Thymus (tissue), 11 donors: Measurements from ENCODE around the gene ASB10. TPM values are rescaled to one million over a fixed set of nuclear protein-coding genes. Genes with fewer than 3 reads are reported as not detected.

Experiments used
- DNase-seq, 9 donors: peaks; one replicate each; pipeline ENCODE4 v3.0.0-alpha.2; 2013; ENCODE audit warnings: low spot score in 9 of 9, low read depth in 6 of 9, missing footprints in 1 of 9
- H3K27ac ChIP-seq, 2 donors: one replicate each; pipeline ENCODE4 v1.5.1; 2013; ENCODE audit warnings: control low read depth in 1 of 2, low read depth in 1 of 2, low read length in 1 of 2, mild to moderate bottlenecking in 1 of 2, moderate library complexity in 1 of 2
- H3K27me3 ChIP-seq, 2 donors: one replicate each; pipeline ENCODE4 v1.5.1; 2013; ENCODE audit warnings: low read length in 1 of 2; ENCODE audit not compliant: control insufficient read depth in 2 of 2, insufficient read depth in 1 of 2
- H3K36me3 ChIP-seq, 2 donors: one replicate each; pipeline ENCODE4 v1.5.1; 2013; ENCODE audit warnings: low read length in 1 of 2, mild to moderate bottlenecking in 1 of 2, moderate library complexity in 1 of 2; ENCODE audit not compliant: control insufficient read depth in 2 of 2, insufficient read depth in 2 of 2
- H3K4me1 ChIP-seq, 2 donors: one replicate each; pipeline ENCODE4 v1.5.1; 2013; ENCODE audit warnings: low read length in 2 of 2; ENCODE audit not compliant: control insufficient read depth in 2 of 2, insufficient read depth in 2 of 2
- H3K4me3 ChIP-seq, 2 donors: one replicate each; pipeline ENCODE4 v1.5.1; 2013; ENCODE audit warnings: low read length in 2 of 2, control low read depth in 1 of 2, mild to moderate bottlenecking in 1 of 2
- H3K9me3 ChIP-seq, 2 donors: one replicate each; pipeline ENCODE4 v1.5.1; 2013; ENCODE audit warnings: low read length in 1 of 2, mild to moderate bottlenecking in 1 of 2; ENCODE audit not compliant: control insufficient read depth in 2 of 2, insufficient read depth in 1 of 2
- WGBS: extraction: QIAGEN DNeasy Blood & Tissue Kit; methylation state at CpG from one replicate; pipeline ENCODE4 v1.1.7; 2013; 5-methylcytosine and 5-hydroxymethylcytosine counted together
- polyA plus RNA-seq: library from polyadenylated mRNA; stranded (reverse); fragments of 200-250 nt; gene quantifications from one replicate; pipeline ENCODE4 v1.2.3, GENCODE V29; 2013
- total RNA-seq: library from RNA; stranded (reverse); fragments of 120-200 nt; gene quantifications from one replicate; pipeline ENCODE4 v1.2.4, GENCODE V29; 2013
- donor health status: healthy.

Gene ASB10
- total and polyA plus RNA-seq, 2 donors = 0.05 TPM; not detected in 1

GRCh38 chr7:151205730-151206129 lies 18.7 kb upstream of the ASB10 start:
- peaks cover 0 to 37% of the 10 kb centered on the region in 2 donors for H3K27me3 ChIP-seq
- 84% methylated on average over 6 of the region's 6 CpGs for WGBS
- H3K36me3 ChIP-seq = no peaks in the 10 kb centered on the region
- no peaks in the 10 kb centered on the region for H3K9me3 ChIP-seq
- H3K4me3 ChIP-seq = no peak overlapping the region
- no peak for DNase-seq
- no peak overlapping the region for H3K27ac ChIP-seq
- H3K4me1 ChIP-seq = peaks cover 0 to 11% of the 10 kb centered on the region in 2 donors

- peaks cover 0 to 37% of the 10 kb centered on the region in 2 donors for H3K27me3 ChIP-seq
These were observed 17.5 kb upstream of the ASB10 start for GRCh38 chr7:151204383-151205032.

GRCh38 chr7:151202836-151203235 lies 15.8 kb upstream of the ASB10 start:
- DNase-seq = no peak
- Histone ChIP-seq H3K36me3 (no peaks in the 10 kb centered on the region), H3K27ac (no peak overlapping the region), H3K27me3 (peaks cover 0 to 44% of the 10 kb centered on the region in 2 donors), H3K9me3 (no peaks in the 10 kb centered on the region), H3K4me1 (peaks cover 0 to 11% of the 10 kb centered on the region in 2 donors), H3K4me3 (no peak overlapping the region)
- WGBS = 97% methylated on average over 9 of the region's 9 CpGs

More at GRCh38 chr7:151204383-151205032, 17.5 kb upstream of the ASB10 start:
- WGBS = 84% methylated on average over 48 of the region's 48 CpGs
- no peak overlapping the region for H3K27ac ChIP-seq
- no peak for DNase-seq
- H3K9me3 ChIP-seq = no peaks in the 10 kb centered on the region
- no peaks in the 10 kb centered on the region for H3K36me3 ChIP-seq
- H3K4me3 ChIP-seq = no peak overlapping the region
- H3K4me1 ChIP-seq = peaks cover 0 to 11% of the 10 kb centered on the region in 2 donors

DNA sequence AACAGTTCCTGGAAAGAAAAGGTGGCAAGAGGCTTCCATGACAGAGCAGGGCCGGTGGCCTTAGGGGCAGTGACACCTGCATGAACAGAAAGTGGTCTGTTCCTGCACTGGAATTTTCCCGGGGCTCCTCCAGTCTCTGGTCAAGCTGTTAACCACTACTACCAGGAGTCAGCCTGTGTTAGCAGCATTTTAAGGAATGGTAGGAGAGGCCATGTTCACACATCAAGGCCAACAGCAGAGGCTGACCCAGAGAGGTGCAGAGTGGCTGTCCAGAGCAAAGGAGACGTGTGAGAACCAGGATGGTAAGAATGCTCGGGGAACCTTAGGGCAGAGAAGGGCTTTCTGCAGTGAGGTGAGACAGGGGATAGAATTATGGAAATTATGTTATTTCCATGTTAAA lies 14.7 kb upstream of the ASB10 start:
- H3K4me3 ChIP-seq = no peak overlapping the region
- H3K9me3 ChIP-seq = no peaks in the 10 kb centered on the region
- no peaks in the 10 kb centered on the region for H3K36me3 ChIP-seq
- WGBS = 93% methylated on average over 4 of the region's 4 CpGs
- H3K27ac ChIP-seq = no peak overlapping the region
- H3K4me1 ChIP-seq = peaks cover 0 to 3% of the 10 kb centered on the region in 2 donors
- H3K27me3 ChIP-seq = peaks cover 0 to 47% of the 10 kb centered on the region in 2 donors
- DNase-seq = no peak

- Histone ChIP-seq H3K27ac (no peak overlapping the region), H3K9me3 (no peaks in the 10 kb centered on the region), H3K36me3 (no peaks in the 10 kb centered on the region), H3K4me3 (no peak overlapping the region), H3K4me1 (no peaks in the 10 kb centered on the region), H3K27me3 (peaks cover 0 to 50% of the 10 kb centered on the region in 2 donors)
- WGBS = 95% methylated on average over 3 of the region's 3 CpGs
- DNase-seq = no peak
These were observed 14.3 kb upstream of the ASB10 start for GRCh38 chr7:151201344-151201743.

DNA sequence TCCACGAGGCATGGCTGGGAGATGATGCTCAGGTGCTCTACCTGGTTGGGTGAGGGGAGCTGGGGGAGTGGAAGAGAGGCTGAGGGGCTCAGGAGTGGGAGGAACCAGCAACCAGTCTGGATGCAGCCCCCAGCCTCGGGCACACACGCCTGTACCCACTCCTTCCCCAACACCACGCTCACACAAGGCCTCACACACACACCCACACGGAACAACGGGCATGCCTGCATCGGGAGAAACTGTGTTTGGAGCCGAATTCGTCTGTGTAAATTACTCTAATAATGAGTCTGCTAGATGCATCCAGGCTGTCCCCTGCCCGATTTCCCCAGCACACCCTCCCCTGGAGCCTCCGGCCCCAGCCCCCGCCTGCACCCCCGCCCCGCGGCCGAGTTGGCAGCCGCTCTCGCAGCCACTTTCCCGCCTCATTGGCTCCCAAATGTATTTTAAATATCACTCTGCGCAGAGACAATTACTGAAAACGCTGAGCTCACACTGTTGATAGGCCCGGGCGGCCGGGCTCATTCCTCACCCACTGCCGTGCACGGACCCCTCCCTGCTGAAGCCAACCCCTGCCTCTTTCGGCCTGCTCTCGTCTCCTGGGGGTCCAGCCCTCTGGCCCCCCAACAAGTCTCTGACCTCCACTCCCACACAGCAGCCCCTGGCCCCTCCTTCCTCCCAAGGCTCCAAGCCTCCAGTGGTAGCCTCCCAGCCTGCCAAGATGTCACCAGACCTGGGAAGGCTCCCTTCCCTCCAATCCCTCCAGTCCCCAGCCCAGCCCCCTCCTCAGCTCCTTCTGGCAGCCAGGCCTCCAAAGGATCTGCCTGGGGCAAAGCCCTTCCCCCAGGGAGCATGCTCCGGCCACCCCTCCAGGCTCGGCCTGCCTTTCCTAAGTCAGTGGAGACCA lies 12.1 kb upstream of the ASB10 start:
- DNase-seq = no peak
- no peak overlapping the region for H3K27ac ChIP-seq
- H3K4me1 ChIP-seq = no peaks in the 10 kb centered on the region
- no peaks in the 10 kb centered on the region for H3K9me3 ChIP-seq
- H3K36me3 ChIP-seq = no peaks in the 10 kb centered on the region
- WGBS = 91% methylated on average over 30 of the region's 30 CpGs
- H3K4me3 ChIP-seq = no peak overlapping the region
- H3K27me3 ChIP-seq = peaks cover 0 to 42% of the 10 kb centered on the region in 2 donors

DNA sequence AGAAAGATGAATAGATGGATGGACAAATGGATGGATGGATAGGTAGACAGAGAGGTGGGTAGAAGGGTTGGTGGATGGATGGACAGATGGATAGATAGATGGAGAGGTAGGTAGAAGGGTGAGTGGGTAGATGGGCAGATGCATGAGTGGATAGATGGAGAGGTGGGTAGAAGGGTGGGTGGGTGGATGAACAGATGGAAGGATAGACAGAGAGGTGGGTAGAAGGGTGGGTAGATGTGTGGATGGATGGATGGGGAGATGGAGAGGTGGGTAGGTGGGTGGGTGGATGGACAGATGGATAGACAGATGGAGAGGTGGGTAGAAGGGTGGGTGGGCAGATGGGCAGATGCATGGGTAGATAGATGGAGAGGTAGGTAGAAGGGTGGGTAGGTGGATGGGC lies 10.9 kb upstream of the ASB10 start:
- peaks cover 0 to 33% of the 10 kb centered on the region in 2 donors for H3K27me3 ChIP-seq

DNA sequence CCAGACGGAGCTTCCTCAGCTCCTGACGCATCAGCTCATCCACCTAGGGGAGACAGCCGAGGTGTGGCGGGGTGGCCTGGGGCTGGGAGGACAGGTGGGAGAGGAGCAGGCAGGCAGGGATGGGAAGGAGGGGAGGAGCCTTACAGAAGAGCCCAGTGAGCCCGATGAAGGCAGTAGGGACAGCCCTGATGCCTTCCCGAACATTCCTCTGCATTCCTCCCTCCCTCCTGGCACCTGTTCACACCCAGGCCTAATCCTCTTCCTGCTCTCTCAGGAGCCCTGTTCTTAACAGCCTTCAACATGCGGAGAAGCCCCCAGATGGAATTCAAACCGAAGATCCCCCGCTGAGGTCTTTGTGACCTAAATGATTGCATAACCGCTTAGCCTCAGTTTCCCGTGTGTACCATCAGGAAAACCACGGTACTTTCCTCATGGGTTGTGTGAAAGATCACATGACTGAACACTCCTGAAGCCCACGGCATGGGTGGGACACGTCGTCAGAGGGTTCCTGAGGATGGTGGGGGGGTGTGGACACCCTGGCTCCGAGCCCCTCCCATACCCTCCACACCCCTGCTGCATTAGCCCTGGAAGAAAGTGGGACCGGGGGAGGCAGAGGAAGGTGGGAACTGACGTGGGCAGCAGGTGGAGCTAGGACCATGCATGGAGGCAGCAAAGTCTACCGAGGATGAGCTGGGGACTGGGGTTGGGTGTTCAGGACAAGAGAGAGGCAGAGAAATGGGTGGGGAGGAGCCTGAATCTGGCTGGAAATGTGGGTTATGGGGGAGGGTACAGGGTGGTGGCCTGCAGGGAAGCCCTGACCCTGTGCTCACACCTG lies 8.8 kb upstream of the ASB10 start:
- H3K9me3 ChIP-seq = no peaks in the 10 kb centered on the region
- 65% methylated on average over 19 of the region's 19 CpGs for WGBS
- peaks cover 0 to 38% of the 10 kb centered on the region in 2 donors for H3K27me3 ChIP-seq
- DNase-seq = no peak
- H3K4me1 ChIP-seq = no peaks in the 10 kb centered on the region
- no peak overlapping the region for H3K27ac ChIP-seq
- no peaks in the 10 kb centered on the region for H3K36me3 ChIP-seq
- no peak overlapping the region for H3K4me3 ChIP-seq

More for the DNA sequence above, 10.9 kb upstream of the ASB10 start:
- no peak for DNase-seq
- Histone ChIP-seq H3K27ac (no peak overlapping the region), H3K4me3 (no peak overlapping the region), H3K4me1 (no peaks in the 10 kb centered on the region), H3K36me3 (no peaks in the 10 kb centered on the region), H3K9me3 (no peaks in the 10 kb centered on the region)
